T-helper 1 cell (primary cell): ENCODE results near the gene ZNF669.

Source experiments
- DNase-seq, 5 donors: peaks; one replicate each; pipeline ENCODE4 v3.0.0-alpha.2; 2012 to 2020

The ZNF669 gene

DNA sequence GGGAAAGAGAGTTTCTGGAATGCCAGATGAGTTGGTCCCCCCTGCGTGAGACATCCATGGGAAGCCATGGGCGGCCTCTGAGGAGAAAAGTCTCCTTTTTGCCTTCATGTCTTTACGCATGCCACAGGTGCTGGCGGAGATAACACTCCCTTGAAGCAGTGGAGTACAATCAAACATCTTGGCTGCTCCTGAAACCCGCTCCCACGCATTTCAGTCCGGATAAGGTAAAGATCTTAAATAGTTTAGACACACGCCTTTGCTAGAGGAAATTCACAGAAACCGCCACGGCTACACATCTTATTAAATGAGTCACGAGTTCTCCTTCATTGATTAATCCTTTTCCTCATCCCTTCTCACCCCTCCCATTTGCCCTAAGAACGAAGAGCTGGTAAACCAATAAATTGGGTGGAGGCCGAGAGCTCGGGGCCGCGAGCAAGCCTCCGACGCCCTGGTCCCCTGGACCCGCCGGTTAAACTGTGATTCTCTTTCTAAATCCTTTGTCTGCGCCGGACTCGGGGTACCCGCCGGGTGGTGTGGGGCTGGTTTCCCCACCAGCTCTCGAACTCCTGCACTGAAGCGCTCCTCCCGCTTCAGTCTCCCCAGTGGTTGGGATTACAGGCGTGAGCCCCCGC lies 6.6 kb upstream of the ZNF669 start:
- peak in 1 of 5 donors; percentile 20 for DNase-seq

DNA sequence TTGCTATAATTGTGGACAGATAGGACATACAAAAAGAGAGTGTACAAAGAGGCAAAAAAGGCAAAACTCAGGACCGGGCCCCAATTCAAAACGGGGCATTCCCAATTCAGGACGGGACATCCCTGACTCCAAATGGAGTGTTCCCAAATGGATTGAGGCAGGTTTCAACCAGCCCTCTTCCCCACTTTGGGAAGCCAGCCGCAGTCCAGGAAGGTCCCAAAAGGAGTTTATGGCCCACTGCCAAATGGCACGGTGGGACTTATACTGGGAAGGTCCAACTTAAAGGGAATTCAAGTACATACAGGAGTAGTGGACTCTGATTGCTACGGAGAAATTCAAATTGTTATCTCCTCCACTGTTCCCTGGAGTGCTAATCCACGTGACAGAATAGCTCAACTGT lies 3.5 kb upstream of the ZNF669 start:
- no peak for DNase-seq

DNA sequence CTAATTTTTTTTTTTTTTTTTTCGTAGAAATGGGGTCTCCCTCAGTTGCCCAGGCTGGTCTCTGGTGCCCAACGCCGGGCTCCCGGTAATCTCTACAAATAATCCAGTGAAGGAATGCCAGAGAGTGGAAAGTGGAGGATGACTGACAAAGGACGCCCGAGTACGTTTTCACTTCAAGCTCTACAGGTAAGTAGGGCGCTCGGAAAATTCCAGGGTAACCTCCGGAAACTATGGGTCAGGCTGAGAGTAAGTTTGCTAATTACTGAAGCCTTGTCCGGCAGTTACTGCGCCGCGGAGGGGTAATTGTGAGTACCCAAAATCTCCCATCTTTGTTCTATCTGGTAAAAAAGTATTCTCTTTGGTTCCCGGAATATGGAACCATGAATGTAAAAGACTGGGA lies 1.8 kb upstream of the ZNF669 start:
- DNase-seq = no peak

DNA sequence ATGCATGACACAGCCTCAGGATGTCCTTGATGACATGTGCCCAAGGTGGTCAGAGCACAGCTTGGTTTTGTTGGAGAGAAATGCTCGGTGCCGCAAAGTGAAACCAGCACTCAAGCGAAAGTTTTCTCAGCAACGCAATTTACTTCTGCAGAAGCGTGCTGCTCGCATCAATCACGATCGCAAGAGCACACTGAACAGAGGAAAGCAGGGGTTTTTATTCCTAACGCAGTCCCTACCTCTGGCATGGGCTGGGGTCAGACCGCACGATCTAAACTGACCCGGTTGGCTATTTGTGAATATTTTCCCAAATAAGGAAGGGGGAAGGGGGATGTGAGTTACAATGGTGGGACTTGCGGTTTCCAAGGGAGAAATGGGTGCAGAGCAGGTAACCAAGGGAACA lies 809 bp upstream of the ZNF669 start:
- DNase-seq = no peak

DNA sequence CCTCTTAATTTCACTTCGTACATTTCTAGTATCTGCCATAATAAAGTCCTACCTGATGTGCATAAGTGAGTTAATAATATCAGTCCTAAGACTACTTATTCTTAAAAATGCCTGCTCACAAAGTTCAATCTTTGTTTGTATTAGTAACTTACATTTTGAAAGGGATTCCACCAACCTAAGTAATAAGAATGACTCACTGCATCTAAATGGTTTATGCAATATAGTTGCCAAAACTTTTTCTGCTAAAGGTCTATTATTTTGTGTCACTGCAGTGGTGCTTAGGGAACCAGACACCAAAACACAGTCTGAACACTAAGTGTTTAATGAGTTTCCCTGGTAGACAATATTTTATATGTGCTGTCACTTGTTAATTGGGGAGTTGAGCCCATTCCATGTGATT lies 1.8 kb downstream of the ZNF669 start:
- no peak for DNase-seq

DNA sequence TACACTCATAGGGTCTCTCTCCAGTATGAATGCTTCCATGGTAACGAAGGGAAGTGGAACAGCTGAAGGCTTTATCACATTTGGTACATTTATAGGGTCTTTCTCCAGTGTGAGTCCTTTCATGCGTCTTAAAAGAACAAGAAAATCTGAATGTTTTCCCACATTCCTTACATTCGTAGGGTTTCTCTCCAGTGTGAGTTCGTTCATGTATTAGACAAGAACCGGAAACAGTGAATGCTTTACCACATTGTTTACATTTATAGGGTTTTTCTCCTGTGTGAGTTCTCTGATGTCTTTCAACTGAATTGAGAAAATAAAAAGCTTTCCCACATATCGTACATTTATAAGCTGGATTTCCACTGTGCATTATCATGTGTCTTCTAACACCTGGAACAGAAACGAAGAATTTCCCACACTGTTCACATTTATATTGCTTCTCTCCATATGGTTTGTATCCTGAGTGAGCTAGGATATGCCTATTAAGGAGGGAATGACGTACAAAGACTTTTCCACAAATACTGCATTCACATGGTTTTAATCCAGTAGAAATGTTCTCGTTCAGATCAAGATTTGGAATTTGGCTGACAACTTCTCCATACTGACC lies 3.4 kb downstream of the ZNF669 start:
- DNase-seq = no peak

DNA sequence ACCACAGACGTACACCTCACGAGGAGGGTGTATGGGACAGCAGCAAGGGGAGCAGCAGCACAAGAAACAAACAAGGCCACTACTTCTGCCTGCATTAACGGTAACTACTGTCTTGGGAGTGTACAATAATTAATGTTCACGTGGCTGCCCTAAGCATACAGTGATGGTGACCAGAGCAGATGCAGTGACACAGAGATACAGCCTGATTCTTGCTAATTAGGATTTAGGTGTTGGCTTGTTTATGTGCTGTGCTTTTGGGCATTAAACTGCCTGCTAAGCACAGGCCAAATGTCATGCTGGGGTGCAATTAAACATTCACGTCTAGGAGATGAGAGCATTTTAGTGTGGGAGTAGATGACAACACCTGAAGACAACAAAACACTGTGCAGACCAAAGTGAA lies 7.2 kb downstream of the ZNF669 start:
- no peak for DNase-seq

DNA sequence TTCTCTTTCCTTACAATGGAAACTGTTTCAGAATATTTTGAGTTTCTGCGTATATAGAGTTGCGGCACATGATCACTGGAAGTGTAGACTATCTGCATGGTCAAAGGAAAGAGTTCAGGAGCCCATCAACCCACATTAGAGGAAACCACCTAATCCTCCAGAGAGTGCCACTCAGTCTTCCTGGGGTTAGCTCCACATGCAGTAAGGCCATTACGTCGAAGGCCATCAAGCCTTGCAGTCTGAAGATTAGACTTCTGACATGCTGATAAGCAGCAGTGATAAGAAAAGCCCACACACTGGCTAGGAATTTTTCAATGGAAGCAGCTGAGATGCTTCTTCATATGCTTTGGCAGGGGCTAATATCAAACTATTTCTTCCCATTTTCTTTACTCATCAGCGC lies 7.6 kb downstream of the ZNF669 start:
- no peak for DNase-seq

DNA sequence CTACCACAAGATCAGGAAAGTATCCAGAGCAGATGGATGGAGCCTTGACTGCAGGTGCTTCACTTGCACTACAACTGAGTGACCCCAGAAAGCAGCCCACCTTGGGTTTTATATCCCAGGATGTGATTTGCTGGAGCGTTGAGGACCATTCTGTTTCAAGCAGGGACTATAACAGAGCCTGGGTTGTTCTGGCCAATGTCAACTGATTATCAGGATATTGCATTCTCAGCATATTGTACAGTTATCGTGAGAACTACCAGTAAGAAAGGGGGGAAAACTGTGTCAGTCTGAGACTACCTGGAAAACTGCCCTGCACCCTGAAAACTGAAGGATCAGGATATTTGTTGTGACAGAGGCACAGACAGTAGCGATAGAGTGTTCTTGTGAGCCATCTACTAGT lies 8.0 kb downstream of the ZNF669 start:
- no peak for DNase-seq

DNA sequence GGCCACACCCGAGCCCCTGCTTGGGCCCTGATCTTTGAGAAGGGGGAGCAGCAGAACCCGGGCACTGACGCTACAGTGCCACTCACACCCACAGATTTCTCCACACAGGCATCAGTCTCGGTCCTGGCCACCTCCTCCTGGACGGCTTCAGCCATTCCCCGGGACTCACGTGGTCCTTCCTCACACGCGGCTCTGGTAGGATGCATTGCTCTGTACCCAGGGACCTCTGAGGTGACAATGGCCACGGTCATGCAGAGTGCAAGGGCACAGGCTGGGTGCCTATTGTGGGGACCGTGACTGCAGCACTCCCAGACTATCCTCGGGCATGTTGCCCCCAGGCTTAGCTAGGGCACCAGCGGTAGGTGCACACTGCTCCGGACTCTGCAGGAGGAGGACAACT lies 13.7 kb downstream of the ZNF669 start:
- DNase-seq = no peak

DNA sequence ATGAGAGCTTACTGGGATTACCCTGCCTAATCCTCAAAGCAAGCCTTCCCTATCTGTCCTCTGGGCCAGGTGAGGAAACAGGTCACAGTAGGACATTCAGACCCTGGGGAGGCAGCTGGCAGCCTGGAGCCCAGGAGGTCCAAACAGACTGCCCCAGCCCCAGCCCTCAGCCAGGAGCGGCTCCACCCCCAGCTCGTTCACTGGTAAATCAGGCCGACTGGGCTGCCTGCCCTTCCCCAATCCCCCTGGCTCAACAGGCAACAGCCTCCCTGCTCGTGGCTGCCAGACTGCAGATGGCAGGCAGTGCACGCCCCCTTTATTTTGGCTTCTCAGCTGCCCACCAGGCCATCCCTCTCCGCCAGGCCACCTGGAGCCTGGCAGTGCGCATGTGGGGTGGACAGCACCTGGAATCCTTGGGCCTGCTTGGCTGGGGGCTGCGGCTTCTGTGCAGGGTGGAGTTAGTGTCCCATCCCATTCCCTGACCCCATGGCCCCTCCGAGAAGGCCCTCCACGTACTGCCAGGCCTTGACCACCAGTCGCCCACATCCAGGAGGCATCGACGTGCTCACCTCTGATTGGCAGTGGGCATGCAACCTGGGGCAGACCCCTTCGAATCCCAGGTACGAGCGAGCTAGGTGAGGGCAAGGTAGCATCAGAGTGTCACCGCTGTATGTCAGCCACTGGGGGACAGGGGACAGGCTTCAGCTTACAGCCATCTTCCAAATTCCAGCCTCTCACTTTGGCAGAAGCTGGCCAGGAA lies 14.4 kb downstream of the ZNF669 start:
- no peak for DNase-seq

DNA sequence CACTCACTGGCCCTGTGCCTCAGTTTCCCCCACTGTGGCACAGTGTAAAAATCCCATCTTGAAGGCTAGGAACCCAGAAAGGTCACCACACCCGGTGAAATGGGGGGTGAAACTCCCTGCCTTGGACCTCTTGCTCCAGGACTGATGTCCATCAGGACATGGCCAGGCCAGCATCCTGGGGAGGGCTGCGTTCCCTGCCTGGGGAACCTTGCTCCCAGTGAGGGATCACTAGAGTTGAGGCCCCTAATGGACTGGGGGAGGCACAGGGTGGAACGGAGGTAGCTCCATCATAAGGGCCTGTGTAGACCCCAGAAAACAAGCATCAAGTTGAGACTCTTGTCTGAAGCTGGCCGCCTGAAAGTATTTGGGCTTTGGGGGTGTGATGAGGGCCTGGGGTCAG lies 15.2 kb downstream of the ZNF669 start:
- no peak for DNase-seq

DNA sequence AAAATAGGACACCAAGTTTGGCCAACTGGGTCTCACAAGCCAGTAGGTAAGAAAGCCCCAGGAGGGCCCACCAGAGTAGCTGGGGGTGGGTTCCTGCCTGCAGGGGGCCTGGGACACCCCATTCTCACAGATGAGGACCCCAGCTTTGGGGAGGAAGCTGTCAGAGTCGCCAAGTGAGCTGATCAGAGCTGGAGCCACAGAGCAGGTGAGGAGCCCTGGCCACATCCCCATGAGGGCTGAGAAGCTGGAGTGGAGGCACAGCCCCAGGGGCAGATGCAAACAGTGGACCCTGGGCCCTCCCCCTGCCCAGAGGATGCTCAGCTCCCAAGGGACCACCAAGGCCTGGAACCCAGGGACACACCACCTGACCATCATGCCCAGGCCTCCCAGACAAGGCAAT lies 16.9 kb downstream of the ZNF669 start:
- DNase-seq = no peak

DNA sequence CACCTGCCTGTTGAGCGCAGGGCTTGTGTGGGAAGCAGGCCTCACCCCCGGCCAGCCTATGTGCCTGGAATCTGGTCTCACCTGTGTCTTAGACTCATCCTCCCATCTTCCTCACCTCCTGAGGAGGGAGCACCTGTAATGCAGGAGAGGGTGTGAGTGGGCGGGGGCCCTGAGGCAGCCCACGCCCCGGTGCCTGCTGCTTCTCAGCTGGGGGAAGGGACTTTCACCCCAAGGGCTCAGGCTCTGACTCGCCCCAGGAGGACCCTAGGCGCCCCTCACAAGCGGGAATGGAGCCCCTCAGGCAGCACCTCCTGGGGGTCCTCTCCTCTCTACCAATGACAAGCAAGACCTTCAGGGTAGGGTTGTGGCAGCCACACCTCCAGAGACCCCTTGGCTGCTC lies 18.8 kb downstream of the ZNF669 start:
- DNase-seq = no peak

DNA sequence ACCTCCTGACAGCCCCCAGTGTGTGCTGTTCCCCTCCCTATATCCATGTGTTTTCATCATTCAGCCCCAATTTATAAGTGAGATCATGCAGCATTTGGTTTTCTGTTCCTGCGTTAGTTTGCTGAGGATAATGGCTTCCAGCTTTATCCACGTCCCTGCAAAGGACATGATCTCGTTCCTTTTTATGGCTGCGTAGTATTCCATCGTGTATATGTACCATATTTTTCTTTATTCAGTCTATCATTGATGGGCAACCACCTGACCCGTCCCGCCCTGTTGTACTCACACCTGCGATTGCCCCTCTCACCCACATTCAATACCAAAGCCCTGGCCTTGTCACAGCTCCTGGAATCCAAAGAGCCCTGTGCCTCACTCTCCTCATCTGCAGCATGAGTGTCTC lies 19.4 kb downstream of the ZNF669 start:
- no peak for DNase-seq

DNA sequence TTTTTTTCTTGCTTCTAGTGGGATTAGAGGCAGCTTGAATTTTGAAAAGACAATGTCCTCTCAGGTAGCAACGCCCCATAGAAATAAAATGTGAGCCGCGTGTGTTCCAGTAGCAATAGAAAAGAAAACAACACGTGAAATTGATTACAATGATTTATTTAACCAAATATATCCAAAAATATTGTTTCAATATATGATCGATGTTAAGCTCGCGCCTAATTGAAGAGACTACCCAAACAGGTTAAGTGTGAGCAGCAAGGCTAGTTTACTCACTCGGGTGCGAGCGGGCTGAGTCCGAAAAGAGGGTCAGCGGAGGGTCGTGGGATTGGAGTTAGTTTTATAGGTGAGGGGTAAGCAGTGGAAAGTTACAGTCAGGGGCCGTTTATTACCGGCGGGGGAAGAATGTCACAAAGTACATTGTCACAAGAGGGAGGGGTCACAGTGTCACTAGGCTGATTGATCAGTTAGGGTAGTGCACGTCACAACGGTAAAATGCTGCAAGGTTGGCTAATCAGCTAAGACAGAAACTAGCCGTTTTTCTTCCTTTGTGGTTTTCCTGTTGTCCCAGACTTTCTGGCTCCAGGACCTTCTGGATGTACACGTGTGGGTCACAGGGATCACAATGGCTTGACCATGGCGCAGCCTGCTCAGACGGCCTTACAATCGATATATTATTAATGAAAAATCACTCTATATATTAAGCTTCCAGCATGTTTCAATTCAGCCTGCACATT lies 24.8 kb downstream of the ZNF669 start:
- no peak for DNase-seq

DNA sequence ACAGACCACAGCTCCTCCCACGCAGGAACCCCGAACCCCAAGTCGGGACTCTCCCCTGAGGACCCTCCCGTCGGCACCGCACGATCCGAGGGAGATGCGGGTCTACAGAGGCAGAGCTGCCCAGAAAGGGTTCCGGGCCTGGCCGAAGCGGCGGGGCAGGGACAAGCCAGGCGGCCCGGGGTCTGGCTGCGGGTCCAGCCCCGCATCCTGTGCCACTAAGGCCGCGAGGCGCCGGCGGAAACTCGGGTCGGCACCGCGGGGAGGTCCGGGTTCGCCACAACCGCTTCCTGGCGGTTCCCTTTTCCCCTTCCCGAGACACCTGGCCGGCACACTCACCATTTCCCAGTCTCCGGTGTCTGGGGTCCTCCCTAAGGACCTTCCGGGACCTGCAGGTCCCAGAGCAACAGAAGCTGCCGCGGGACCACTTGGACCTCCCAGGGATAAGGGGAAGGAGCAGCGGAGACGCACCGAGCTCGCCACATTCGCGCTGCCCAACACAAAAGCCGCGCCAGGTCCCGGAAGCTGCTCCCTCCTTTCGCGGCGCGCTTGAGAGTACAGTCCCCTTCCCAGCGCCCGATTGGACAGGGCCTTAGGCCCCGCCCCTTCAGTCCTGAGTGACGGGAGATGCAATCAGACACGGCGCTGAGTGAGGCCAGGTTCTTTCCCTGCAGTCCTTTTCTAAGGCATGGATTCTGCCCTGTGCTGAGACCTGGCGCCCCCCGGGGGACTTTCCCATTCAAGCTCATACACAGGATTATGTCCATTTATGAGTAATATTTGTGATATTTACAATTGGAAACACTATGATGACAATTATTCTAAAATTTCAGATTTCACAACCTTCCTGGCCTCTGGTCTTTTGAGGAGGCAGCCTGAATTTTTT lies 25.7 kb downstream of the ZNF669 start, which contains the start of gene ZNF670:
Gene ZNF670 (minus strand): TSS at position 554 of the 883 bp plus-strand sequence. CDS start 215 bp downstream, at position 339.
- peak; percentile 65 to 86 (median 71) for DNase-seq

DNA sequence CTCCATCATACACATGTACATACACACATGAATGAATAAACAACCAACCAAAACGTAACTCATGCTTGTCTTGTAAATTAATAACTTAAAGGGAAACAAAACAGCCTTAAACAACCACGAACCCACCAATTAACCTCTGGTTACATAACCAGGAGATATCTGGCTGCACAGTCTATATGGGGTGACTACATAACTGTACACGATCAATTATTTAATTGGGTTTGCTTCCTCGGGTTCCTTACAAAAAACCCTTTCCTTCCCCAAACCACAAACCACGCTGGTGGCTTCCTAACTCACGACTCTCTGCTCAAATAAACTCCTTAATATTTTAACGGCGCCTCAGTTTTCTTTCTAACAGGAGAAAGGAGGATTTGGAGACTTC lies 26.3 kb downstream of the ZNF669 start:
- no peak for DNase-seq

DNA sequence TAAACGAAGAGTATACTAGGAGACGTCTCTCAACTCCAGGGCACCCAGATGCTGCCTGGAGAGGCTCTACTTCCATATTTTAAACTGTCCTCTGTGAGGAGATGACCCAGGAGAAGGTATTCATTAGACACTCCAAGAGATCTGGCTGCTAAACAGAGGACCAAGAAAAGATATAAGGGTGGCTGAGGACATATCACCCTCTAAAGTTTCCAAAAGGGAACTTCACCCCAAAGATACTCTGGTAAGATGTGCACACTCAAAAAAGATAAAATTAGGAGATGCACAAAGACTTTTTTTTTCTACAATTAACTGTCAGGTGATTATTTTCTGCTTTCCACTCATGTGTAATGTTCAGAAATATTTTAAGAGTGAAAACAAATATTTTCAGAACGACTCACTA lies 26.9 kb downstream of the ZNF669 start:
- DNase-seq = no peak

DNA sequence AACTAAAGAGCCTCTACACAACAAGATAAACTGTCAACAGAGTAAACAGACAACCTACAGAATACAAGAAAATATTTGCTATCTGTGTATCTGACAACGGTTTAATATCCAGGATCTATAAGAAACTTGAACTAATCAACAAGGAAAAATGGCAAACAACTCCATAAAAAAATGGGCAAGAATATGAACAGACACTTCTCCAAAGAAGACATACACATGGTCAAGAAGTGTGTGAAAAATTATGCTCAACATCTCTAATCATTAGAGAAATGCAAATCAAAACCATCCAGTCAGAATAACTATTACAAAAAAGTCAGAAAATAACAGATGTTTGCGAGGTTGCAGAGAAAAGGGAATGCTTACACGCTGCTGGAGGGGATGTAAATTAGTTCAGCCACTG lies 33.5 kb downstream of the ZNF669 start:
- no peak for DNase-seq

DNA sequence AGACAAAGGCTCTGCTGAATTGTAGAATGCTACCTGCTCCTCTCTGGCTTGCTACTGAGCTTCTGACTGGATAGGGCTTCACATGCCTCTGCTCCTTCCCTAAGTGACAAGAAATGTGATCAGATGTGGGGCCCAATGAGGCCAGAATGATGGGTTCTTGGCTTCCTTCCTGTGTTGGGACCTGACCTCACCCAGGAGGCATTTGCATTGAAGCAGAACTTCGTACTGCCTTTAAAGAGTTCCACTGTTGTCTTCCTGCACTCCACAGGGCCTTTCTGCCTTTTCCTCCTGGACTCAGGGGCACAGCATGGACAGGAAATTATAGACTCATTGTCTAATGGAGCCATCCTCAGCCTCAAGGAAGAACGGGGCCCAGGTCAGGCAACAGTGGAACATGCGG lies 39.9 kb downstream of the ZNF669 start:
- DNase-seq = no peak

DNA sequence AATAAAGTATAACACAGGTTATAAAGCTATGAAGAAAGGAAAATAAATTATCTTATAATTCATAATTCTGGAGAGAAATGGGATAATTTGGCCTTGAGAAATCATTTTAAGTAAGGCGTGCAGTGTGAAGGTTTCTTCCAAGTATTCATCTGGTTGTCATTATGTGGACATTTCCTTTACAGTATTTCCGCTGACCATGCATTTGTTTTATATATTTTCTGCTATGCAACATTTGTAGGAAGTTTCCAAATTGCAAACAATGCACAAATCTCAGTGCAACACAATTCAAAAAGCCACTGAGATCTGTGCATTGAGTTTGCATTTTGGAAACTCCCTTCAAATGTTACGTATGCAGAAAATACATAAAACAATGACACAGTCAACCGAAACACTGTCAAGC lies 43.4 kb downstream of the ZNF669 start:
- DNase-seq = no peak

DNA sequence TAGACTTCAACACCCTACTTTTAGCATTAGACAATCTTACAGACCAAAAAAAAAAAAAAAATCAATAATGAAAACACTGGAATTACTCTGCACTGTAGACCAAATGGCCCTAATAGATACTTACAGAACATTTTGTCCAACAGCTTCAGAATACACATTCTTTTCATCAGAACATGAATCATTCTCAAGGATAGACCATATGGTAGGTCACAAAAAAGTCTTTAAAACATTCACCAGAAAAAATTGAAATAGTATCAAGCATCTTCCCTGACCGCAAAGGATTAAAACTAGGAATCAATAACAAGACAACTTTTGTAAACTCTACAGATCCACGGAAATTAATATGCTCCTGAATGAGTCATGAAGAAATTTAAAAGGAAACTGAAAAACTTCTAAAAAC lies 48.1 kb downstream of the ZNF669 start:
- no peak for DNase-seq
